GM12878 (cell line): ENCODE results near the gene TARBP2. TPM values are rescaled to one million over a fixed set of nuclear protein-coding genes. Genes with fewer than 3 reads are reported as not detected.

Experiments
- ATAC-seq: fragments of 200-7000 bp; cut with Tn5 transposase; 3 replicates; pipeline ENCODE4 v1.9.1; 2020; ENCODE audit warnings: mild to moderate bottlenecking, moderate library complexity
- BruUV-seq: library from RNA; stranded (reverse); fragments of 400-500 nt; replicated peaks from 2 replicates; lab custom pipeline; 2021; lab: Mats Ljungman, UMichigan
- CTCF ChIA-PET: fragments of 300-600 bp; sonication (Branson Sonifier 250); formaldehyde crosslinking; extraction: SDS; loops from one replicate; lab custom pipeline; 2021; ENCODE audit warnings: inconsistent platforms; lab: Yijun Ruan, JAX
- POLR2A ChIA-PET: fragments of 350-600 bp; formaldehyde crosslinking; extraction: SDS; loops from one replicate; lab custom pipeline; 2021; ENCODE audit warnings: inconsistent platforms; lab: Charles Lee
- RAD21 ChIA-PET: fragments of 300-600 bp; sonication (Branson Sonifier 250); formaldehyde crosslinking; loops from one replicate; lab custom pipeline; 2023; ENCODE audit warnings: antibody characterized with exemption; ENCODE audit not compliant: unreplicated experiment; lab: Charles Lee
- SMC1A ChIA-PET: fragments of 300-600 bp; sonication (Branson Sonifier 250); formaldehyde crosslinking; loops from one replicate; lab custom pipeline; 2023; ENCODE audit not compliant: unreplicated experiment, uncharacterized antibody; lab: Charles Lee
- DNase-seq: peaks from one replicate; pipeline ENCODE4 v3.0.0-alpha.2; 2011; ENCODE audit warnings: low read depth, low spot score
- FAIRE-seq: peaks from 3 replicates; lab custom pipeline; 2011; peaks lifted over from hg19 to GRCh38; lab: Jason Lieb, UNC
- H2AFZ ChIP-seq: 2 replicates; pipeline ENCODE4 v1.6.0; 2011; ENCODE audit warnings: low read depth, low read length, control low read depth; ENCODE audit not compliant: control insufficient read depth
- H3K27ac ChIP-seq: 2 replicates; pipeline ENCODE4 v1.5.1; 2011; ENCODE audit warnings: control low read depth; ENCODE audit not compliant: control insufficient read depth, insufficient read depth
- H3K27me3 ChIP-seq, 2 experiments: replicated peaks in 1 of 2; 2 replicates each; pipeline versions ENCODE4 v1.6.0 to v1.6.1; 2011; ENCODE audit warnings: low read length in 1 of 2; ENCODE audit not compliant: control insufficient read depth in 2 of 2, insufficient read depth in 2 of 2
- H3K36me3 ChIP-seq, 2 experiments: 2 replicates each; pipeline ENCODE4 v1.5.1; 2011; ENCODE audit warnings: low read length in 1 of 2; ENCODE audit not compliant: control insufficient read depth in 2 of 2, insufficient read depth in 2 of 2
- H3K4me1 ChIP-seq: 2 replicates; pipeline ENCODE4 v1.6.1; 2011; ENCODE audit warnings: mild to moderate bottlenecking, low read length, moderate library complexity, mixed read lengths; ENCODE audit not compliant: control insufficient read depth, insufficient read depth
- H3K4me2 ChIP-seq: 2 replicates; pipeline ENCODE4 v1.6.0; 2011; ENCODE audit warnings: control low read depth; ENCODE audit not compliant: control insufficient read depth, insufficient read depth
- H3K4me3 ChIP-seq: fragments of 200-600 bp; sonication (generic); 2 replicates; pipeline ENCODE4 v1.5.1; 2016
- H3K79me2 ChIP-seq: 2 replicates; pipeline ENCODE4 v1.6.0; 2011; ENCODE audit warnings: low read length; ENCODE audit not compliant: control insufficient read depth, insufficient read depth
- H3K9ac ChIP-seq: 2 replicates; pipeline ENCODE4 v1.8.0; 2011; ENCODE audit warnings: low read length, control low read depth, mixed read lengths; ENCODE audit not compliant: control insufficient read depth, insufficient read depth
- H3K9me3 ChIP-seq: replicated peaks from 3 replicates; pipeline ENCODE4 v1.5.1; 2011; ENCODE audit warnings: mild to moderate bottlenecking, low read length; ENCODE audit not compliant: control insufficient read depth, insufficient read depth
- H4K20me1 ChIP-seq: 2 replicates; pipeline ENCODE4 v1.6.0; 2011; ENCODE audit not compliant: control insufficient read depth, insufficient read depth
- NFXL1 ChIP-seq: fragments of 450-650 bp; IDR thresholded peaks from 2 replicates; pipeline ENCODE4 v1.6.1; 2017; ENCODE audit warnings: antibody characterized with exemption, mild to moderate bottlenecking, borderline replicate concordance
- POLR2AphosphoS5 ChIP-seq: IDR thresholded peaks from 2 replicates; pipeline ENCODE4 v1.6.1; 2011; ENCODE audit warnings: mild to moderate bottlenecking, low read length, inconsistent platforms
- TCF3 ChIP-seq: IDR thresholded peaks from 2 replicates; pipeline ENCODE4 v1.6.1; 2012; ENCODE audit warnings: low read depth, mild to moderate bottlenecking, low read length, borderline replicate concordance; ENCODE audit not compliant: insufficient read depth
- ZNF622 ChIP-seq: fragments of 450-650 bp; IDR thresholded peaks from 2 replicates; pipeline ENCODE4 v1.6.1; 2017; ENCODE audit warnings: mild to moderate bottlenecking, inconsistent platforms
- WGBS: methylation state at CpG from one replicate; pipeline ENCODE4 v1.1.6; 2016; ENCODE audit warnings: low lambda C conversion rate; ENCODE audit not compliant: insufficient replicate concordance, insufficient coverage; ENCODE audit errors: missing lambda C conversion rate; 5-methylcytosine and 5-hydroxymethylcytosine counted together
- in situ Hi-C: fragments of 300-500 bp; cut with MboI; formaldehyde crosslinking; loops from 9 replicates; pipeline ENCODE4 v1.14.3; 2018; ENCODE audit warnings: mixed read lengths
- intact Hi-C: fragments of 100-400 bp; cut with micrococcal nuclease; formaldehyde crosslinking; loops from one replicate; pipeline ENCODE4 v1.14.2; 2022; ENCODE audit not compliant: unreplicated experiment
- polyA plus RNA-seq, 11 experiments: library from polyadenylated mRNA; depleted of rRNA in 4 of 11; unstranded in 6 of 11; stranded (reverse) in 5 of 11; fragments of >200 nt; fragmentation: Nextera tagmentation in 4 of 11; fragmentation: Illumina TruSeq in 1 of 11; extraction: Ambion mirVana in 4 of 11; extraction: Trizol in 1 of 11; gene quantifications; 1 replicate in 1 of 11; 2 replicates in 10 of 11; pipeline versions ENCODE4 v1.2.1 to v1.2.3, GENCODE V29; 2011 to 2016; ENCODE audit warnings: inconsistent platforms in 2 of 11, missing spikeins in 2 of 11, low read depth in 1 of 11
- total RNA-seq, 4 experiments: library from RNA; depleted of rRNA in 3 of 4; stranded (reverse); fragments of >200 nt in 3 of 4; fragmentation: Illumina TruSeq in 1 of 4; extraction: Trizol in 1 of 4; gene quantifications; 2 replicates each; pipeline versions ENCODE4 v1.2.1 to v1.2.3, GENCODE V29; 2013 to 2021
- TF ChIP-seq, protein P1 (sequence below): fragments of 450-650 bp; IDR thresholded peaks from 2 replicates; pipeline ENCODE4 v1.6.1; 2018; ENCODE audit warnings: borderline replicate concordance, mild to moderate bottlenecking; ENCODE audit not compliant: partially characterized antibody
- TF ChIP-seq, protein P2 (sequence below): IDR thresholded peaks from 2 replicates; pipeline ENCODE4 v1.6.1; 2011; ENCODE audit warnings: borderline replicate concordance, low read depth, mild to moderate bottlenecking, moderate library complexity, mixed read lengths, low read length; ENCODE audit not compliant: insufficient read depth; ENCODE audit errors: extremely low read length
- TF ChIP-seq, protein P3 (sequence below): fragments of 150-350 bp; IDR thresholded peaks from 2 replicates; pipeline ENCODE4 v1.6.1; 2016; ENCODE audit warnings: low read depth, low read length

TARBP2 gene
- total and polyA plus RNA-seq, 10 of the 15 experiments (the other 5 are each of a cell fraction or from before 2014, with no cell fraction given), result 5.5 to 60.1 (median 36.8) TPM

DNA sequence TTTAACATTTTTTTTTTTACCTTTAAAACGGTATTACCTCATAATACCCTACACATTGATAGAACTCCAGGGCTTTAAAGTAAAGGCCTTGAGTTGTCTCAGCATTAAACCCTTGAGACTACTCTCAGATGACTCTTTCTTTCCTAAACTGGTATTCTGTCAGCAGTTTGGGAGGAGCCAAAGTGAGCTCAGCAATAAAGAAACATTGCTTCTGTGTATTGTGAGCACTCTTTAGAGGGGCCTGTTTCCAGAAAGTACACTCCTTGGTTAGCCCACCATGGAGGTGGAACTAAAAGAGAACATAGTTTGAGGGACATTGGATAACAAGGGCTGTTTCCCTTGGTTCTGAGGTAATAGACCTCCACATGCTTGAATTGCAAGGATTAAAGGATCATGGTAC, 22.2 kb upstream of the TARBP2 start:
- no peaks in the 10 kb centered on the region; the same call in 1 of the 2 replicates for H4K20me1 ChIP-seq
- FAIRE-seq, result no peak
- no peak for DNase-seq
- no peak overlapping the region for H2AFZ ChIP-seq
- in situ Hi-C loops, result loop anchor here (10.0 kb wide), 1 partner anchor 454 kb away; no protein-coding TSS in a partner anchor
- no peak overlapping the region for H3K4me2 ChIP-seq
- SMC1A ChIA-PET, result interaction anchor here (0.9 to 6.5 kb wide), 4 partner anchors 14 to 127 kb away, joined by 3 to 32 read pairs (median 10); partner anchors contain the start of genes NPFF and TARBP2
- H3K9me3 ChIP-seq, result no peaks in the 10 kb centered on the region
- H3K27ac ChIP-seq, result no peak overlapping the region
- no peak overlapping the region for H3K9ac ChIP-seq
- no peak for ATAC-seq
- no peaks in the 10 kb centered on the region for H3K27me3 ChIP-seq
- no TSS peak for BruUV-seq
- 0 out of 2 replicates have a peak, but pooled peaks cover 2% of the 10 kb centered on the region for H3K4me1 ChIP-seq
- peaks cover 40 to 41% of the 10 kb centered on the region in 2 experiments for H3K36me3 ChIP-seq
- POLR2A ChIA-PET, result interaction anchor here (0.6 to 1.2 kb wide), 2 partner anchors 81 to 285 kb away, joined by 4 to 6 read pairs; no protein-coding TSS in a partner anchor
- TF ChIP-seq NFXL1 (no peak), POLR2AphosphoS5 (peak; percentile 55)
- TF ChIP-seq, all 136 proteins: peak for 1
- 0% methylated on average over 1 of the region's 1 CpG for WGBS
- intact Hi-C loops, result no loop called here
- Histone ChIP-seq H3K79me2 (no peaks in the 10 kb centered on the region; the same call in 1 of the 2 replicates), H3K4me3 (no peak overlapping the region)
- RAD21 ChIA-PET, result interaction anchor here (0.9 to 4.2 kb wide), 2 partner anchors 126 to 155 kb away, joined by 3 to 15 read pairs; no protein-coding TSS in a partner anchor
- CTCF ChIA-PET, result interaction anchor here (0.9 to 2.5 kb wide), 3 partner anchors 30 to 127 kb away, joined by 3 to 12 read pairs (median 3); no protein-coding TSS in a partner anchor

DNA sequence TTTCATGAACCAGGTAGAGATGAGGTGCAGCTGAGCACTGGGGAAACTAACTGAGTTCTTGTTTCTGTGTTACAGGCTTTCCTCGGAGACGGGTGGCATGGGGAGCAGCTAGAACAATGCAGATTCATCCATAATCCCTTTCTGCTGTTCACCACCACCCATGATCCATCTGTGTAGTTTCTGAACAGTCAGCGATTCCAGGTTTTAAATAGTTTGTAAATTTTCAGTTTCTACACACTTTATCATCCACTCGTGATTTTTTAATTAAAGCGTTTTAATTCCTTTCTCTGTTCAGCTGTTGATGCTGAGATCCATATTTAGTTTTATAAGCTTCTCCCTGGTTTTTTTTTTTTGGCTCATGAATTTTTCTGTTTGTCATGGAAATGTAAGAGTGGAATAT, 21.8 kb upstream of the TARBP2 start:
- Histone ChIP-seq H3K4me1 (0 out of 2 replicates have a peak, but pooled peaks cover under 1% of the 10 kb centered on the region), H4K20me1 (no peaks in the 10 kb centered on the region; the same call in 1 of the 2 replicates), H3K9me3 (no peaks in the 10 kb centered on the region), H2AFZ (no peak overlapping the region), H3K27me3 (no peaks in the 10 kb centered on the region), H3K79me2 (no peaks in the 10 kb centered on the region; the same call in 1 of the 2 replicates), H3K4me2 (no peak overlapping the region), H3K4me3 (no peak overlapping the region), H3K27ac (no peak overlapping the region), H3K36me3 (peaks cover 43 to 44% of the 10 kb centered on the region in 2 experiments), H3K9ac (no peak overlapping the region)
- no TSS peak for BruUV-seq
- RAD21 ChIA-PET, result interaction anchor here (0.9 kb wide), 1 partner anchor 156 kb away, joined by 3 read pairs; no protein-coding TSS in a partner anchor
- CTCF ChIA-PET, result interaction anchor here (1.0 to 2.5 kb wide), 2 partner anchors 29 to 127 kb away, joined by 3 to 12 read pairs; no protein-coding TSS in a partner anchor
- SMC1A ChIA-PET, result interaction anchor here (0.9 to 6.5 kb wide), 4 partner anchors 14 to 127 kb away, joined by 3 to 32 read pairs (median 10); partner anchors contain the start of genes NPFF and TARBP2
- ATAC-seq (no peak), DNase-seq (no peak), FAIRE-seq (no peak)
- in situ Hi-C loops (loop anchor here (10.0 kb wide), 1 partner anchor 455 kb away; no protein-coding TSS in a partner anchor), intact Hi-C loops (no loop called here)
- POLR2A ChIA-PET, result interaction anchor here (0.6 to 1.2 kb wide), 4 partner anchors 24 to 284 kb away, joined by 3 to 6 read pairs (median 4); no protein-coding TSS in a partner anchor
- 100% methylated on average over 5 of the region's 5 CpGs for WGBS
- TF ChIP-seq, protein P1, sequence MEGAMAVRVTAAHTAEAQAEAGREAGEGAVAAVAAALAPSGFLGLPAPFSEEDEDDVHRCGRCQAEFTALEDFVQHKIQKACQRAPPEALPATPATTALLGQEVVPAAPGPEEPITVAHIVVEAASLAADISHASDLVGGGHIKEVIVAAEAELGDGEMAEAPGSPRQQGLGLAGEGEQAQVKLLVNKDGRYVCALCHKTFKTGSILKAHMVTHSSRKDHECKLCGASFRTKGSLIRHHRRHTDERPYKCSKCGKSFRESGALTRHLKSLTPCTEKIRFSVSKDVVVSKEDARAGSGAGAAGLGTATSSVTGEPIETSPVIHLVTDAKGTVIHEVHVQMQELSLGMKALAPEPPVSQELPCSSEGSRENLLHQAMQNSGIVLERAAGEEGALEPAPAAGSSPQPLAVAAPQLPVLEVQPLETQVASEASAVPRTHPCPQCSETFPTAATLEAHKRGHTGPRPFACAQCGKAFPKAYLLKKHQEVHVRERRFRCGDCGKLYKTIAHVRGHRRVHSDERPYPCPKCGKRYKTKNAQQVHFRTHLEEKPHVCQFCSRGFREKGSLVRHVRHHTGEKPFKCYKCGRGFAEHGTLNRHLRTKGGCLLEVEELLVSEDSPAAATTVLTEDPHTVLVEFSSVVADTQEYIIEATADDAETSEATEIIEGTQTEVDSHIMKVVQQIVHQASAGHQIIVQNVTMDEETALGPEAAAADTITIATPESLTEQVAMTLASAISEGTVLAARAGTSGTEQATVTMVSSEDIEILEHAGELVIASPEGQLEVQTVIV, result no peak
- TF ChIP-seq, protein P2, sequence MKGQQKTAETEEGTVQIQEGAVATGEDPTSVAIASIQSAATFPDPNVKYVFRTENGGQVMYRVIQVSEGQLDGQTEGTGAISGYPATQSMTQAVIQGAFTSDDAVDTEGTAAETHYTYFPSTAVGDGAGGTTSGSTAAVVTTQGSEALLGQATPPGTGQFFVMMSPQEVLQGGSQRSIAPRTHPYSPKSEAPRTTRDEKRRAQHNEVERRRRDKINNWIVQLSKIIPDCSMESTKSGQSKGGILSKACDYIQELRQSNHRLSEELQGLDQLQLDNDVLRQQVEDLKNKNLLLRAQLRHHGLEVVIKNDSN, result no peak
- TF ChIP-seq, protein P3, sequence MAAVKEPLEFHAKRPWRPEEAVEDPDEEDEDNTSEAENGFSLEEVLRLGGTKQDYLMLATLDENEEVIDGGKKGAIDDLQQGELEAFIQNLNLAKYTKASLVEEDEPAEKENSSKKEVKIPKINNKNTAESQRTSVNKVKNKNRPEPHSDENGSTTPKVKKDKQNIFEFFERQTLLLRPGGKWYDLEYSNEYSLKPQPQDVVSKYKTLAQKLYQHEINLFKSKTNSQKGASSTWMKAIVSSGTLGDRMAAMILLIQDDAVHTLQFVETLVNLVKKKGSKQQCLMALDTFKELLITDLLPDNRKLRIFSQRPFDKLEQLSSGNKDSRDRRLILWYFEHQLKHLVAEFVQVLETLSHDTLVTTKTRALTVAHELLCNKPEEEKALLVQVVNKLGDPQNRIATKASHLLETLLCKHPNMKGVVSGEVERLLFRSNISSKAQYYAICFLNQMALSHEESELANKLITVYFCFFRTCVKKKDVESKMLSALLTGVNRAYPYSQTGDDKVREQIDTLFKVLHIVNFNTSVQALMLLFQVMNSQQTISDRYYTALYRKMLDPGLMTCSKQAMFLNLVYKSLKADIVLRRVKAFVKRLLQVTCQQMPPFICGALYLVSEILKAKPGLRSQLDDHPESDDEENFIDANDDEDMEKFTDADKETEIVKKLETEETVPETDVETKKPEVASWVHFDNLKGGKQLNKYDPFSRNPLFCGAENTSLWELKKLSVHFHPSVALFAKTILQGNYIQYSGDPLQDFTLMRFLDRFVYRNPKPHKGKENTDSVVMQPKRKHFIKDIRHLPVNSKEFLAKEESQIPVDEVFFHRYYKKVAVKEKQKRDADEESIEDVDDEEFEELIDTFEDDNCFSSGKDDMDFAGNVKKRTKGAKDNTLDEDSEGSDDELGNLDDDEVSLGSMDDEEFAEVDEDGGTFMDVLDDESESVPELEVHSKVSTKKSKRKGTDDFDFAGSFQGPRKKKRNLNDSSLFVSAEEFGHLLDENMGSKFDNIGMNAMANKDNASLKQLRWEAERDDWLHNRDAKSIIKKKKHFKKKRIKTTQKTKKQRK, result no peak
- no peak for TF ChIP-seq TCF3
- TF ChIP-seq ZNF622, result no peak
